GM18526 (cell line): ENCODE results near the gene PICALM.

Experiments used
- POLR2A ChIP-seq: IDR thresholded peaks from 3 replicates; pipeline ENCODE4 v1.6.1; 2011; ENCODE audit not compliant: insufficient read length; ENCODE audit errors: extremely low read depth

PICALM gene

GRCh38 chr11:85970593-85970992, 98.3 kb downstream of the PICALM start:
- no peak for TF ChIP-seq POLR2A

GRCh38 chr11:85967457-85967856, 101.4 kb downstream of the PICALM start:
- no peak for TF ChIP-seq POLR2A

GRCh38 chr11:85965202-85965601, 103.7 kb downstream of the PICALM start:
- no peak for TF ChIP-seq POLR2A

GRCh38 chr11:85961930-85962363, 106.9 kb downstream of the PICALM start:
- TF ChIP-seq POLR2A = no peak

GRCh38 chr11:85961130-85961529, 107.8 kb downstream of the PICALM start:
- TF ChIP-seq POLR2A = no peak

GRCh38 chr11:85960678-85961077, 108.2 kb downstream of the PICALM start:
- TF ChIP-seq POLR2A = no peak

GRCh38 chr11:85955531-85955930, 113.4 kb downstream of the PICALM start:
- TF ChIP-seq POLR2A = no peak

GRCh38 chr11:85953491-85954143, 115.3 kb downstream of the PICALM start:
- no peak for TF ChIP-seq POLR2A

GRCh38 chr11:85951428-85952107, 117.3 kb downstream of the PICALM start:
- no peak for TF ChIP-seq POLR2A

GRCh38 chr11:85951049-85951405, 117.9 kb downstream of the PICALM start:
- TF ChIP-seq POLR2A = no peak

GRCh38 chr11:85950317-85951048, 118.4 kb downstream of the PICALM start:
- no peak for TF ChIP-seq POLR2A

- no peak for TF ChIP-seq POLR2A
Observed at GRCh38 chr11:85949798-85950197, 119.1 kb downstream of the PICALM start.

- TF ChIP-seq POLR2A = no peak
Observed at GRCh38 chr11:85948884-85949283, 120.0 kb downstream of the PICALM start.

GRCh38 chr11:85947431-85948272, 121.2 kb downstream of the PICALM start:
- no peak for TF ChIP-seq POLR2A

- TF ChIP-seq POLR2A = no peak
Observed at GRCh38 chr11:85946221-85946620, 122.7 kb downstream of the PICALM start.
